Kidney capillary endothelial cell (primary cell): Measurements from ENCODE around the gene EPN3.

ENCODE experiments used
- DNase-seq: peaks from one replicate; pipeline ENCODE4 v3.0.0-alpha.2; 2018; ENCODE audit warnings: low spot score

The EPN3 gene

GRCh38 chr17:50590946-50591737 is 58.6 kb downstream of the EPN3 start:
- no peak for DNase-seq

GRCh38 chr17:50593321-50593720 is 60.8 kb downstream of the EPN3 start:
- DNase-seq, result no peak
